ENCODE measurements around the gene METAP1D. TPM values are rescaled to one million over a fixed set of nuclear protein-coding genes. Genes with fewer than 3 reads are reported as not detected.

METAP1D gene
- total RNA-seq, 1 experiment from 2014 or later, result 32.4 TPM

- BruUV-seq (replicated peaks), result no TSS peak
- Histone ChIP-seq H3K36me3 (ENCODE audit: low read depth) (no peaks in the 10 kb centered on the region), H3K4me1 (replicated peaks; ENCODE audit: insufficient read depth) (peaks cover 6% of the 10 kb centered on the region; the same call in 1 of the 2 replicates), H4K20me1 (ENCODE audit: insufficient read depth) (no peaks in the 10 kb centered on the region), H3K27me3 (ENCODE audit: insufficient read depth, low read depth) (no peaks in the 10 kb centered on the region), H3K4me2 (no peak overlapping the region), H3K9me3 (ENCODE audit: insufficient read depth, low read depth) (no peaks in the 10 kb centered on the region), H3F3A (ENCODE audit: insufficient read depth, low read depth) (peaks cover 12% of the 10 kb centered on the region), H3K27ac (no peak overlapping the region), H3K4me3 (no peak overlapping the region), H2AFZ (no peak overlapping the region), H3K9me2 (ENCODE audit: insufficient read depth) (no peaks in the 10 kb centered on the region), H3K79me2 (ENCODE audit: low read depth) (no peaks in the 10 kb centered on the region)
- no peak for TF ChIP-seq EZH2 (IDR thresholded peaks at IDR 0.05; ENCODE audit: low read depth)
- TF ChIP-seq CTCF (conservative IDR thresholded peaks at IDR 0.05), result no peak
- CTCF ChIA-PET, result no interaction called here
- intact Hi-C loops (cut with micrococcal nuclease; ENCODE audit: unreplicated experiment), result no loop called here
- no peak for DNase-seq
- POLR2A ChIA-PET (ENCODE audit: unreplicated experiment), result no interaction called here
These were observed 89.3 kb downstream of the METAP1D start for GRCh38 chr2:172089005-172089504.

- no peaks in the 10 kb centered on the region for H3K27me3 ChIP-seq (ENCODE audit: insufficient read depth, low read depth)
- no peak overlapping the region for H2AFZ ChIP-seq
- peaks cover 12% of the 10 kb centered on the region for H3F3A ChIP-seq (ENCODE audit: insufficient read depth, low read depth)
- no peaks in the 10 kb centered on the region for H3K36me3 ChIP-seq (ENCODE audit: low read depth)
- H3K4me3 ChIP-seq, result no peak overlapping the region
- intact Hi-C loops (cut with micrococcal nuclease; ENCODE audit: unreplicated experiment), result no loop called here
- H3K27ac ChIP-seq, result no peak overlapping the region
- no peaks in the 10 kb centered on the region for H4K20me1 ChIP-seq (ENCODE audit: insufficient read depth)
- H3K79me2 ChIP-seq (ENCODE audit: low read depth), result no peaks in the 10 kb centered on the region
- no peak overlapping the region for H3K4me2 ChIP-seq
- peaks cover 8% of the 10 kb centered on the region; the same call in 1 of the 2 replicates for H3K4me1 ChIP-seq (replicated peaks; ENCODE audit: insufficient read depth)
- no TSS peak for BruUV-seq (replicated peaks)
- no peaks in the 10 kb centered on the region for H3K9me2 ChIP-seq (ENCODE audit: insufficient read depth)
- POLR2A ChIA-PET (ENCODE audit: unreplicated experiment), result no interaction called here
- CTCF ChIA-PET, result no interaction called here
- TF ChIP-seq CTCF (conservative IDR thresholded peaks at IDR 0.05) (no peak), EZH2 (IDR thresholded peaks at IDR 0.05; ENCODE audit: low read depth) (no peak)
- H3K9me3 ChIP-seq (ENCODE audit: insufficient read depth, low read depth), result no peaks in the 10 kb centered on the region
- no peak for DNase-seq
These were observed 89.9 kb downstream of the METAP1D start for GRCh38 chr2:172089633-172090032.

- POLR2A ChIA-PET (ENCODE audit: unreplicated experiment), result no interaction called here
- Histone ChIP-seq H3K4me2 (no peak overlapping the region), H4K20me1 (ENCODE audit: insufficient read depth) (no peaks in the 10 kb centered on the region), H3K27ac (no peak overlapping the region), H3K4me3 (no peak overlapping the region), H3K9me2 (ENCODE audit: insufficient read depth) (no peaks in the 10 kb centered on the region), H3K9me3 (ENCODE audit: insufficient read depth, low read depth) (no peaks in the 10 kb centered on the region), H3K79me2 (ENCODE audit: low read depth) (no peaks in the 10 kb centered on the region), H2AFZ (no peak overlapping the region), H3F3A (ENCODE audit: insufficient read depth, low read depth) (peaks cover 12% of the 10 kb centered on the region), H3K27me3 (ENCODE audit: insufficient read depth, low read depth) (no peaks in the 10 kb centered on the region), H3K4me1 (replicated peaks; ENCODE audit: insufficient read depth) (peaks cover 8% of the 10 kb centered on the region; the same call in 1 of the 2 replicates), H3K36me3 (ENCODE audit: low read depth) (no peaks in the 10 kb centered on the region)
- no TSS peak for BruUV-seq (replicated peaks)
- DNase-seq, result no peak
- TF ChIP-seq EZH2 (IDR thresholded peaks at IDR 0.05; ENCODE audit: low read depth) (no peak), CTCF (conservative IDR thresholded peaks at IDR 0.05) (no peak)
- CTCF ChIA-PET, result no interaction called here
- intact Hi-C loops (cut with micrococcal nuclease; ENCODE audit: unreplicated experiment), result no loop called here
These were observed 90.5 kb downstream of the METAP1D start for GRCh38 chr2:172090044-172090961.

Measured in PC-9 (cell line).